MG63 (cell line): Measurements from ENCODE around the gene PILRA. TPM values are rescaled to one million over a fixed set of nuclear protein-coding genes. Genes with fewer than 3 reads are reported as not detected.
"Not testable (repeated sequence)": the region's sequence is repeated elsewhere in the genome, so short reads cannot be mapped to it uniquely, and the experiment has no call there.

Source experiments
- DNase-seq: peaks from one replicate; pipeline ENCODE4 v3.0.0-alpha.2; 2020
- H3K27me3 ChIP-seq: fragments of 250-450 bp; sonication (Bioruptor Pico); 2 replicates; pipeline ENCODE4 v1.5.1; 2020; ENCODE audit warnings: mild to moderate bottlenecking, moderate library complexity
- H3K36me3 ChIP-seq: fragments of 250-450 bp; sonication (Bioruptor Pico); 2 replicates; pipeline ENCODE4 v1.5.1; 2020; ENCODE audit warnings: mild to moderate bottlenecking, moderate library complexity
- H3K4me3 ChIP-seq: fragments of 250-450 bp; sonication (Bioruptor Pico); 2 replicates; pipeline ENCODE4 v1.5.1; 2020; ENCODE audit warnings: mild to moderate bottlenecking, moderate library complexity
- H3K9me3 ChIP-seq: fragments of 250-450 bp; sonication (Bioruptor Pico); 2 replicates; pipeline ENCODE4 v1.5.1; 2020; ENCODE audit warnings: mild to moderate bottlenecking, moderate library complexity
- total RNA-seq: library from RNA; depleted of rRNA; stranded (reverse); fragments of >200 nt; shearing (Covaris generic); gene quantifications from 2 replicates; pipeline ENCODE4 v1.2.3, GENCODE V29; 2014; ENCODE audit warnings: low replicate concordance

The PILRA gene
- total RNA-seq, 1 experiment from 2014 or later: not detected

- Histone ChIP-seq H3K9me3 (no peaks in the 10 kb centered on the region), H3K36me3 (peaks cover 48% of the 10 kb centered on the region), H3K4me3 (no peak overlapping the region), H3K27me3 (no peaks in the 10 kb centered on the region)
- no peak for DNase-seq
Measured at GRCh38 chr7:100433592-100434296, 60.5 kb downstream of the PILRA start.

GRCh38 chr7:100434297-100435144, 61.2 kb downstream of the PILRA start:
- Histone ChIP-seq H3K36me3 (peaks cover 48% of the 10 kb centered on the region), H3K4me3 (peak overlapping the region; percentile 71), H3K27me3 (no peaks in the 10 kb centered on the region), H3K9me3 (no peaks in the 10 kb centered on the region)
- no peak for DNase-seq

GRCh38 chr7:100435401-100436304, 62.4 kb downstream of the PILRA start:
- Histone ChIP-seq H3K27me3 (no peaks in the 10 kb centered on the region), H3K9me3 (no peaks in the 10 kb centered on the region), H3K36me3 (peaks cover 45% of the 10 kb centered on the region), H3K4me3 (peak overlapping the region; percentile 71)
- peak; percentile 29 for DNase-seq

- Histone ChIP-seq H3K27me3 (no peaks in the 10 kb centered on the region), H3K4me3 (no peak overlapping the region), H3K9me3 (no peaks in the 10 kb centered on the region), H3K36me3 (peaks cover 34% of the 10 kb centered on the region)
- no peak for DNase-seq
Measured at GRCh38 chr7:100437150-100438100, 64.1 kb downstream of the PILRA start.

- H3K4me3 ChIP-seq: no peak overlapping the region
- H3K36me3 ChIP-seq: peaks cover 26% of the 10 kb centered on the region
- DNase-seq: no peak
- no peaks in the 10 kb centered on the region for H3K9me3 ChIP-seq
- no peaks in the 10 kb centered on the region for H3K27me3 ChIP-seq
Measured at GRCh38 chr7:100438172-100438571, 64.9 kb downstream of the PILRA start.

- not testable (repeated sequence) for H3K4me3 ChIP-seq, DNase-seq, H3K9me3 ChIP-seq, H3K27me3 ChIP-seq
- peaks cover 21% of the 10 kb centered on the region for H3K36me3 ChIP-seq
Measured at GRCh38 chr7:100438731-100439130, 65.4 kb downstream of the PILRA start.

- H3K9me3 ChIP-seq, DNase-seq, H3K4me3 ChIP-seq, H3K27me3 ChIP-seq: not testable (repeated sequence)
- H3K36me3 ChIP-seq: peaks cover 16% of the 10 kb centered on the region
Measured at GRCh38 chr7:100439244-100439643, 66.0 kb downstream of the PILRA start.

GRCh38 chr7:100441641-100442535, 68.6 kb downstream of the PILRA start:
- Histone ChIP-seq H3K4me3 (no peak overlapping the region), H3K36me3 (no peaks in the 10 kb centered on the region), H3K27me3 (no peaks in the 10 kb centered on the region), H3K9me3 (no peaks in the 10 kb centered on the region)
- no peak for DNase-seq

GRCh38 chr7:100443096-100443840, 70.0 kb downstream of the PILRA start:
- no peak for DNase-seq

GRCh38 chr7:100444311-100445278, 71.3 kb downstream of the PILRA start:
- H3K36me3 ChIP-seq: no peaks in the 10 kb centered on the region
- H3K9me3 ChIP-seq: no peaks in the 10 kb centered on the region
- DNase-seq: peak; percentile 86
- no peak overlapping the region for H3K4me3 ChIP-seq
- H3K27me3 ChIP-seq: no peaks in the 10 kb centered on the region

More at GRCh38 chr7:100443096-100443840, 70.0 kb downstream of the PILRA start:
- no peaks in the 10 kb centered on the region for H3K27me3 ChIP-seq
- H3K9me3 ChIP-seq: no peaks in the 10 kb centered on the region
- no peaks in the 10 kb centered on the region for H3K36me3 ChIP-seq
- H3K4me3 ChIP-seq: no peak overlapping the region

GRCh38 chr7:100446040-100446439, 72.8 kb downstream of the PILRA start:
- H3K27me3 ChIP-seq: no peaks in the 10 kb centered on the region

GRCh38 chr7:100447363-100447762, 74.1 kb downstream of the PILRA start:
- H3K36me3 ChIP-seq, DNase-seq, H3K4me3 ChIP-seq, H3K9me3 ChIP-seq, H3K27me3 ChIP-seq: not testable (repeated sequence)

More at GRCh38 chr7:100446040-100446439, 72.8 kb downstream of the PILRA start:
- Histone ChIP-seq H3K4me3 (no peak overlapping the region), H3K9me3 (no peaks in the 10 kb centered on the region), H3K36me3 (no peaks in the 10 kb centered on the region)
- DNase-seq: no peak

- no peak for DNase-seq
- Histone ChIP-seq H3K27me3 (no peaks in the 10 kb centered on the region), H3K9me3 (no peaks in the 10 kb centered on the region), H3K36me3 (no peaks in the 10 kb centered on the region), H3K4me3 (no peak overlapping the region)
Measured at GRCh38 chr7:100449190-100449795, 76.0 kb downstream of the PILRA start.
